Lower leg skin (tissue), 3 donors: Measurements from ENCODE around the gene ZNF384.

Experiments used
- CTCF ChIP-seq, 3 donors: fragments of 450-650 bp; IDR thresholded peaks; one replicate each; pipeline ENCODE4 v1.5.1; 2016; ENCODE audit warnings: antibody characterized with exemption in 3 of 3, mild to moderate bottlenecking in 3 of 3, moderate library complexity in 2 of 3
- POLR2A ChIP-seq, 2 donors: fragments of 450-650 bp; IDR thresholded peaks; one replicate each; pipeline ENCODE4 v1.6.1; 2016 to 2017; ENCODE audit warnings: antibody characterized with exemption in 2 of 2, mild to moderate bottlenecking in 1 of 2, moderate library complexity in 1 of 2

- TF ChIP-seq CTCF (IDR thresholded peaks at IDR 0.05) (no peak), POLR2A (IDR thresholded peaks at IDR 0.05) (no peak)
Observed at GRCh38 chr12:6735448-6736191, 46.4 kb upstream of the ZNF384 start.
